Right lobe of liver (tissue), 6 donors: ENCODE measurements around the gene PGAM2. TPM values are rescaled to one million over a fixed set of nuclear protein-coding genes. Genes with fewer than 3 reads are reported as not detected.
A peak's percentile ranks its signal among the peaks of the same experiment; 100 is the strongest.

Experiments used
- ATAC-seq, 4 donors: fragments of 200-7000 bp; cut with Tn5 transposase; one replicate each; pipeline ENCODE4 v1.9.1; 2020; ENCODE audit warnings: mild to moderate bottlenecking in 4 of 4, moderate library complexity in 4 of 4
- DNase-seq, 3 donors: peaks; one replicate each; pipeline ENCODE4 v3.0.0-alpha.2; 2020
- H3K27ac ChIP-seq, 3 donors: fragments of 200-600 bp; one replicate each; pipeline ENCODE4 v1.8.0; 2022
- H3K27me3 ChIP-seq, 2 donors: fragments of 200-600 bp; one replicate each; pipeline ENCODE4 v1.8.0; 2022
- H3K36me3 ChIP-seq, 4 donors: fragments of 200-600 bp; sonication (generic) in 1 of 4; one replicate each; pipeline versions ENCODE4 v1.5.1 to v1.8.0; 2017 to 2022; ENCODE audit warnings: control low read depth in 1 of 4
- H3K4me1 ChIP-seq, 4 donors: fragments of 200-600 bp; sonication (generic) in 1 of 4; one replicate each; pipeline versions ENCODE4 v1.5.1 to v1.8.0; 2017 to 2022; ENCODE audit warnings: control low read depth in 1 of 4
- H3K4me3 ChIP-seq, 3 donors: fragments of 200-600 bp; one replicate each; pipeline ENCODE4 v1.8.0; 2022
- H3K9me3 ChIP-seq, 4 donors: fragments of 200-600 bp; sonication (generic) in 1 of 4; one replicate each; pipeline versions ENCODE4 v1.5.1 to v1.8.0; 2017 to 2022; ENCODE audit warnings: control low read depth in 1 of 4
- CTCF ChIP-seq, 4 donors: fragments of 200-600 bp in 3 of 4; fragments of 450-650 bp in 1 of 4; IDR thresholded peaks; one replicate each; pipeline versions ENCODE4 v1.5.1 to v1.8.0; 2016 to 2022; ENCODE audit warnings: antibody characterized with exemption in 4 of 4, mild to moderate bottlenecking in 2 of 4
- POLR2A ChIP-seq: fragments of 450-650 bp; IDR thresholded peaks from one replicate; pipeline ENCODE4 v1.6.1; 2017; ENCODE audit warnings: antibody characterized with exemption, mild to moderate bottlenecking
- WGBS: methylation state at CpG from one replicate; pipeline ENCODE4 v1.1.6; 2018; ENCODE audit warnings: low coverage, low lambda C conversion rate; ENCODE audit not compliant: insufficient coverage; ENCODE audit errors: missing lambda C conversion rate; 5-methylcytosine and 5-hydroxymethylcytosine counted together
- intact Hi-C, 2 donors: fragments of 100-400 bp; cut with DNase I; formaldehyde crosslinking; loops; one replicate each; pipeline versions ENCODE4 v1.11.2 to v1.14.1; 2022
- long read RNA-seq: library from polyadenylated mRNA; unstranded; transcript quantifications from one replicate; pipeline ENCODE4 v2.0.0, GENCODE V29; 2019
- total RNA-seq, 6 experiments: library from RNA; depleted of rRNA in 2 of 6; stranded (reverse); fragments of >200 nt in 2 of 6; fragmentation: NEBNext Ultra II Directional in 3 of 6; extraction: Animal tissue kit (Norgen Biotek cat#: 25700) in 3 of 6; gene quantifications; one replicate each; pipeline versions ENCODE4 v1.1.0 to v1.2.4, GENCODE V29; 2016 to 2023
- donor health status: DM: no; HTN: yes; CAD: no.
- donor health status: DM: no; HTN: no; CAD: no.
- donor health status: DM: no; HTN: no; CAD: no.
- donor health status: DM: no; HTN: yes; CAD: no.
- donor health status: DM: no; HTN: yes; CAD: no.

Gene PGAM2
- total RNA-seq = under 1 TPM in 3 of 6 experiments, not detected in 3; 0.31 to 0.56 (median 0.46) TPM
- long read RNA-seq = 0 reads

GRCh38 chr7:44065431-44066110, at the start of gene PGAM2:
PGAM2 (minus strand) TSS chr7:44065567; CDS start chr7:44065529, 38 bp downstream.
- no peak for TF ChIP-seq CTCF (IDR thresholded peaks at IDR 0.05)
- ATAC-seq (no peak), DNase-seq (peak in 2 of 3 donors; percentile 52 to 57)
- Histone ChIP-seq H3K4me3 (no peak within 1 kb of the TSS), H3K4me1 (peaks cover 0 to 19% (median 3%) of the 10 kb centered on the region in 4 donors), H3K36me3 (peaks cover 0 to 11% (median 0%) of the 10 kb centered on the region in 4 donors), H3K9me3 (no peaks in the 10 kb centered on the region), H3K27me3 (no peaks in the 10 kb centered on the region), H3K27ac (no peak within 1 kb of the TSS)
- intact Hi-C loops = no loop called here
- 31% methylated on average over 2 of the region's 14 CpGs for WGBS

- H3K27ac ChIP-seq = no peak overlapping the region
- no peaks in the 10 kb centered on the region for H3K9me3 ChIP-seq
- ATAC-seq (peak in 1 of 4 donors; percentile 29), DNase-seq (peak in 1 of 3 donors; percentile 26)
- H3K27me3 ChIP-seq = no peaks in the 10 kb centered on the region
- 40% methylated on average over 1 of the region's 12 CpGs for WGBS
- TF ChIP-seq CTCF (IDR thresholded peaks at IDR 0.05) (no peak), POLR2A (no peak)
- no peaks in the 10 kb centered on the region for H3K4me1 ChIP-seq
- H3K36me3 ChIP-seq = no peaks in the 10 kb centered on the region
- H3K4me3 ChIP-seq = no peak overlapping the region
- intact Hi-C loops = no loop called here
These were observed 49.4 kb upstream of the PGAM2 start for GRCh38 chr7:44114586-44115310.

- no peaks in the 10 kb centered on the region for H3K9me3 ChIP-seq
- H3K27me3 ChIP-seq = no peaks in the 10 kb centered on the region
- no peaks in the 10 kb centered on the region for H3K36me3 ChIP-seq
- 96% methylated on average over 5 of the region's 24 CpGs for WGBS
- H3K4me3 ChIP-seq = no peak overlapping the region
- no peak overlapping the region for H3K27ac ChIP-seq
- intact Hi-C loops = no loop called here
- TF ChIP-seq POLR2A (no peak), CTCF (IDR thresholded peaks at IDR 0.05) (no peak)
- H3K4me1 ChIP-seq = no peaks in the 10 kb centered on the region
- ATAC-seq = no peak
- DNase-seq = no peak
These were observed 48.5 kb upstream of the PGAM2 start for GRCh38 chr7:44113764-44114354.

GRCh38 chr7:44112997-44113763, 47.8 kb upstream of the PGAM2 start:
- Histone ChIP-seq H3K9me3 (no peaks in the 10 kb centered on the region), H3K4me1 (no peaks in the 10 kb centered on the region), H3K4me3 (no peak overlapping the region), H3K27me3 (no peaks in the 10 kb centered on the region), H3K27ac (no peak overlapping the region), H3K36me3 (no peaks in the 10 kb centered on the region)
- ATAC-seq (no peak), DNase-seq (no peak)
- TF ChIP-seq CTCF (IDR thresholded peaks at IDR 0.05) (no peak), POLR2A (no peak)
- no CpG with 5 or more reads among the region's 34 CpGs for WGBS
- intact Hi-C loops = no loop called here
